Colonic mucosa (tissue), 4 donors: ENCODE data around the gene XCR1. TPM values are rescaled to one million over a fixed set of nuclear protein-coding genes. Genes with fewer than 3 reads are reported as not detected.

Experiments
- DNase-seq: peaks from one replicate; pipeline ENCODE4 v3.0.0-alpha.2; 2020
- H3K27ac ChIP-seq: fragments of 200-600 bp; one replicate; pipeline ENCODE4 v1.8.0; 2021
- H3K27me3 ChIP-seq: fragments of 200-600 bp; one replicate; pipeline ENCODE4 v1.8.0; 2021
- H3K36me3 ChIP-seq: fragments of 200-600 bp; one replicate; pipeline ENCODE4 v1.8.0; 2021
- H3K4me1 ChIP-seq: fragments of 200-600 bp; one replicate; pipeline ENCODE4 v1.8.0; 2021; ENCODE audit warnings: mild to moderate bottlenecking
- H3K4me3 ChIP-seq: fragments of 200-600 bp; one replicate; pipeline ENCODE4 v1.8.0; 2021
- H3K9ac ChIP-seq, 2 donors: one replicate each; pipeline ENCODE4 v1.7.0; 2013; ENCODE audit warnings: control low read depth in 2 of 2, low read depth in 2 of 2, low read length in 2 of 2
- H3K9me3 ChIP-seq: fragments of 200-600 bp; one replicate; pipeline ENCODE4 v1.8.0; 2021
- intact Hi-C: fragments of 100-400 bp; cut with DNase I; formaldehyde crosslinking; loops from one replicate; pipeline ENCODE4 v1.14.1; 2022
- total RNA-seq, 2 donors: library from RNA; stranded (reverse); fragmentation: NEBNext Ultra II Directional in 1 of 2; extraction: Animal tissue kit (Norgen Biotek cat#: 25700) in 1 of 2; gene quantifications; one replicate each; pipeline ENCODE4 v1.2.1, GENCODE V29; 2021
- TF ChIP-seq, protein P1 (sequence below): fragments of 200-600 bp; IDR thresholded peaks from one replicate; pipeline ENCODE4 v1.8.0; 2022; ENCODE audit warnings: antibody characterized with exemption, mild to moderate bottlenecking
- donor health status: healthy.
- donor health status: DM: no; HTN: no; CAD: no.
- donor health status: DM: no; HTN: no; CAD: no.

The XCR1 gene
- total RNA-seq, 2 donors from 2014 or later, result 0.05 to 0.17 TPM

DNA sequence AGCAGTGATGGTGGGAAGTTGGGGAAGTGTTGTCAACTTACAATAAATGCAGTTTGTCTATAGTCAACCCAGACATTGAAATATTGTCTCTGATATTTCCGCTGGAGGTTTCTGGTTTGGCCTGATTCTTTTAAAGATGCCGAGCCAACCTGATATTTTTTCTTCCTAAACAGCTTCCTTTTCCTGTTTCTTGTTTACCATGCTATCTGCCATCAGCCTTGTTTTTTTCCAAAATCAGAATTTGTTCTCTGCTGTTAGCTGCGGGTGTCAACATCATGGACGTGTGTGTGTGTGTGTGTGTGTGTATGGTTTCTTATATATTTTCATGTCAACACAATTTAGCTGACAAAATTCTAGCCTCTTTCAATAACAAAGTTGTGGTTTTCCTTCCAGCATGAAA is 41.2 kb upstream of the XCR1 start:
- H3K4me3 ChIP-seq, result no peak overlapping the region
- intact Hi-C loops, result no loop called here
- TF ChIP-seq, protein P1, sequence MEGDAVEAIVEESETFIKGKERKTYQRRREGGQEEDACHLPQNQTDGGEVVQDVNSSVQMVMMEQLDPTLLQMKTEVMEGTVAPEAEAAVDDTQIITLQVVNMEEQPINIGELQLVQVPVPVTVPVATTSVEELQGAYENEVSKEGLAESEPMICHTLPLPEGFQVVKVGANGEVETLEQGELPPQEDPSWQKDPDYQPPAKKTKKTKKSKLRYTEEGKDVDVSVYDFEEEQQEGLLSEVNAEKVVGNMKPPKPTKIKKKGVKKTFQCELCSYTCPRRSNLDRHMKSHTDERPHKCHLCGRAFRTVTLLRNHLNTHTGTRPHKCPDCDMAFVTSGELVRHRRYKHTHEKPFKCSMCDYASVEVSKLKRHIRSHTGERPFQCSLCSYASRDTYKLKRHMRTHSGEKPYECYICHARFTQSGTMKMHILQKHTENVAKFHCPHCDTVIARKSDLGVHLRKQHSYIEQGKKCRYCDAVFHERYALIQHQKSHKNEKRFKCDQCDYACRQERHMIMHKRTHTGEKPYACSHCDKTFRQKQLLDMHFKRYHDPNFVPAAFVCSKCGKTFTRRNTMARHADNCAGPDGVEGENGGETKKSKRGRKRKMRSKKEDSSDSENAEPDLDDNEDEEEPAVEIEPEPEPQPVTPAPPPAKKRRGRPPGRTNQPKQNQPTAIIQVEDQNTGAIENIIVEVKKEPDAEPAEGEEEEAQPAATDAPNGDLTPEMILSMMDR, result no peak
- DNase-seq, result no peak
- H3K4me1 ChIP-seq, result no peaks in the 10 kb centered on the region
- no peaks in the 10 kb centered on the region for H3K9me3 ChIP-seq
- H3K27ac ChIP-seq, result no peak overlapping the region
- no peak overlapping the region for H3K9ac ChIP-seq
- no peaks in the 10 kb centered on the region for H3K27me3 ChIP-seq
- H3K36me3 ChIP-seq, result no peaks in the 10 kb centered on the region

DNA sequence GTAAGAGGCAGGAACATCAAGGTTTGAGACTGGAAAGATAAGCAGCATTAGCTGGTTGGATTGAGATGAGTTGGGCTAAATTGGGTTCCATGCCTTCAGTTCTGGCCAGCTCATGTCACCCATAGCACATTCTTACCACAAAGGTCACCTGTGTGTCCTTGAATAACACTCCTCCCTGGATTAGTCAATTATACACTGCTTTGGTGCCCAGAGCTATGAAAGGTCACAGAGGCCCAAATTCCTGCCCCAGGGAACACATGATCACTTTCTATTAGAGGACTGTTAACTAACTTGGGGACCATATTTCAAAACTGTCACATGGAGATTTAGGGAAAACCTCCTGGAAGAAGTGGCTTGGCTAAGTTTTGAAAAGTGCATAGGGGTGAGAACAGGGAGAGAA is 40.1 kb upstream of the XCR1 start:
- intact Hi-C loops, result no loop called here
- Histone ChIP-seq H3K9ac (peak overlapping the region in 1 of 2 donors; percentile 17), H3K27ac (no peak overlapping the region), H3K36me3 (no peaks in the 10 kb centered on the region), H3K27me3 (no peaks in the 10 kb centered on the region), H3K4me3 (no peak overlapping the region), H3K9me3 (no peaks in the 10 kb centered on the region), H3K4me1 (no peaks in the 10 kb centered on the region)
- TF ChIP-seq, protein P1, result no peak
- no peak for DNase-seq

DNA sequence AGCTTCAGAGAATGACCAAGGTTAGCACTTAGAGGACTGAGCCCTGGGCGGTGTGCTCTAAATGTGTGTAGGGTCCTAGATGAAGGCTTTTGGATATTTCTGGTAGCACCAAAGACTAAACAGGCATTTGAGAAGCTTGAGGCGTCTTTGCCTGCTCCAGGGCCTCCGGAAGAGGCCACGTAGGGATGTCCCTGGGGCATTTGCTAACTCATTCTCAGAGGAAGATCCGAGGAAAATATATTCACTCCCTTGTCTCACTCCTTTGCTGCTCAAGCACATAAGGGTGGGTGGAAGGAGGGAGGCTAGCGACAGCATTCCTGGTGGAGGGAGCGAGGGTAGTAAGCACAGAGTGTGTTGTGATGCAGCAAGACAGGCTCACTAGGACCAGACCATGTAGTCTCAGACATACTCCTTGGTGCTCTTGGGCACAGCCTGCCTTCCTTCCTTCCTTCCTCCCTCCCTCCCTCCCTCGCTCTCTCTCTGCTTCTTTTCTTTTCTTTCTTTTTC is 38.5 kb upstream of the XCR1 start:
- DNase-seq, result no peak
- Histone ChIP-seq H3K36me3 (no peaks in the 10 kb centered on the region), H3K9me3 (no peaks in the 10 kb centered on the region), H3K4me3 (no peak overlapping the region), H3K9ac (no peak overlapping the region), H3K4me1 (no peaks in the 10 kb centered on the region), H3K27me3 (no peaks in the 10 kb centered on the region), H3K27ac (no peak overlapping the region)
- TF ChIP-seq, protein P1, result no peak
- intact Hi-C loops, result no loop called here

DNA sequence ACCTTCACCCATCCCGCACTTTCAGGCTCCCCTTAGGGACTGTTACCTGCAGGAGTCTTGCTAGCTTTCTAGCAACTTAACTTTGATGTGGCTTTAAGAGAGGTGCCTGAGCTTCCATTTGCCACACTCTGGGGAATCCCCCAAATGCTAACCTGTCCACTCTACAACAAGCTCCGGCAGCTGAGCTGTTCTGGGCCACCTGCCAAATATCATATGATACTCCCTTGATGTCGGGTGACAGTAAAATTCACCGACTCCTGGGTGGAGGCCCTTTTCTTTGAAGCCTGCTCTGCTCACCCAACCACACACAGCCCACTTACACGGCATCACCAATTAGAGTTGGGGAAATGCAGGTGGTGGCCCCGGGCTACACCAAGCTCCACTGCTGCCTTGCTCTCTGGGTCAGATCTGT is 38.0 kb upstream of the XCR1 start:
- Histone ChIP-seq H3K4me3 (no peak overlapping the region), H3K36me3 (no peaks in the 10 kb centered on the region), H3K27ac (no peak overlapping the region), H3K9ac (no peak overlapping the region), H3K27me3 (no peaks in the 10 kb centered on the region), H3K4me1 (no peaks in the 10 kb centered on the region), H3K9me3 (no peaks in the 10 kb centered on the region)
- DNase-seq, result peak; percentile 51
- TF ChIP-seq, protein P1, result no peak
- intact Hi-C loops, result no loop called here

DNA sequence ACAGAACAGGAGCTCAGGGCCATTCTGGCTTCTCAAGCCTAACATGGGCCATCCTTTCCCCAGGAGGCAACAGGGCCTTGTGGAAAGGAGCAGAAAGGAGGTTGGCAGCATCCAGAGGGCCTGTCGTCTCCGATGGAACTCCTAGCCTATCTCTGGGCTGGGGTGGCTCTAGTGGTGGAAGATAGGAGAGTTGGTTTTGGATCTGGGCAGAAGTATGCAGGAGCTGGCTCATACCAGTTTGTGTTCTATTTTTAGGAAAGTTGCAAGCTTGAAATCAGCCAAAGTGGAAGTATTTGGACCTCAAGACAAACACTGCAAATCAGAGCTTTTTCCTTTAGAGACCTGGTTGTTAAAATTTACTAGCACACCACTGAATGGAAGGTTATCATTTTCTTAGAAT is 35.4 kb upstream of the XCR1 start:
- Histone ChIP-seq H3K36me3 (no peaks in the 10 kb centered on the region), H3K27me3 (no peaks in the 10 kb centered on the region), H3K4me3 (no peak overlapping the region), H3K9ac (no peak overlapping the region), H3K4me1 (no peaks in the 10 kb centered on the region), H3K9me3 (no peaks in the 10 kb centered on the region), H3K27ac (no peak overlapping the region)
- TF ChIP-seq, protein P1, result no peak
- intact Hi-C loops, result no loop called here
- DNase-seq, result no peak
